GM18951 (cell line): Measurements from ENCODE around the gene KRTAP10-4.

Experiments
- POLR2A ChIP-seq: IDR thresholded peaks from 4 replicates; pipeline ENCODE4 v1.6.1; 2011; ENCODE audit warnings: mild to moderate bottlenecking; ENCODE audit not compliant: insufficient read length, insufficient read depth; ENCODE audit errors: extremely low read depth
- in situ Hi-C: fragments of 300-500 bp; cut with MboI; formaldehyde crosslinking; loops from one replicate; pipeline ENCODE4 v1.12.0; 2022; ENCODE audit warnings: low sequenced_read_pairs, mixed read lengths, inconsistent platforms; ENCODE audit not compliant: unreplicated experiment

The KRTAP10-4 gene

DNA sequence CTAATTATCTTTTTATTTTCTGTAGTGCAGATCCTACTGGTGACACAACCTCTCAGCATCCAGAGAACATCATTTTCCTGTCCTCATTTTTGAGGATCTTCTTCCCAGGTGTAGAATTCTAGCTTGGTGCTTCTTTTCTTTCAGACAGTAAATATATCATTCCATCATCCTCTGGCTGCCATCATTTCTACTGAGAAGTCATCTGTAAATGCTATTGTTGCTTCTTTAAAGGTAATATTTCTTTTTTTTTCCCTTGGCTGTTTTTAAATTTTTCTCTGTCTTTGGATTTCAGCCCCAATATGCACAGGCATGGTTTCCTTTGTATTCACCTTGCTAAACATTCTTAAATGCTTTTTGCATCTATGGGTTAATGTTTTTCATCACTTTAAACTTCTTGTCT lies 50.0 kb downstream of the KRTAP10-4 start:
- in situ Hi-C loops = no loop called here
- no peak for TF ChIP-seq POLR2A
